A549 (cell line): ENCODE data around the gene CREB5. TPM values are rescaled to one million over a fixed set of nuclear protein-coding genes. Genes with fewer than 3 reads are reported as not detected.

ENCODE experiments used
- ATAC-seq, 2 experiments: fragments of 200-7000 bp in 1 of 2; fragments of >200 bp in 1 of 2; cut with Nextera tagmentation in 1 of 2; cut with Tn5 transposase in 1 of 2; 3 replicates each; pipeline versions ENCODE4 v1.8.0 to v1.9.1; 2018 to 2020; ENCODE audit warnings: mild to moderate bottlenecking in 1 of 2, moderate library complexity in 1 of 2
- CTCF ChIA-PET: fragments of 300-600 bp; sonication (Branson Sonifier 250); formaldehyde crosslinking; extraction: SDS; loops from one replicate; lab custom pipeline; 2021; ENCODE audit warnings: antibody characterized with exemption, inconsistent platforms; lab: Yijun Ruan, JAX
- POLR2A ChIA-PET: fragments of 350-600 bp; formaldehyde crosslinking; extraction: SDS; loops from one replicate; lab custom pipeline; 2021; ENCODE audit warnings: antibody characterized with exemption, inconsistent platforms; lab: Yijun Ruan, JAX
- DNase-seq, 2 experiments: peaks; one replicate each; pipeline versions ENCODE4 v3.0.0 to v3.0.0-alpha.2; 2011 to 2016; ENCODE audit warnings: low read depth in 1 of 2, low spot score in 1 of 2
- FAIRE-seq: peaks from 2 replicates; lab custom pipeline; 2011; peaks lifted over from hg19 to GRCh38; lab: Jason Lieb, UNC
- H3K27ac ChIP-seq, 2 experiments: fragments of >200 bp; sonication (Bioruptor Twin); formaldehyde crosslinking; 3 replicates each; pipeline ENCODE4 v1.5.1; 2016 to 2017
- H3K4me1 ChIP-seq: fragments of >200 bp; sonication (Bioruptor Twin); formaldehyde crosslinking; 3 replicates; pipeline ENCODE4 v1.6.1; 2016
- H3K4me2 ChIP-seq: fragments of >200 bp; sonication (Bioruptor Twin); formaldehyde crosslinking; 3 replicates; pipeline ENCODE4 v1.6.1; 2016
- H3K4me3 ChIP-seq: fragments of >200 bp; sonication (Bioruptor Twin); formaldehyde crosslinking; 3 replicates; pipeline ENCODE4 v1.5.1; 2016
- H3K9me3 ChIP-seq: fragments of >200 bp; sonication (Bioruptor Twin); formaldehyde crosslinking; 3 replicates; pipeline ENCODE4 v1.6.1; 2016
- ATOH8 ChIP-seq: fragments of 250-450 bp; sonication (Bioruptor Pico); IDR thresholded peaks from 2 replicates; pipeline ENCODE4 v1.5.0; 2020; ENCODE audit warnings: low read depth, mild to moderate bottlenecking, moderate library complexity
- BCL3 ChIP-seq: fragments of >200 bp; sonication (Bioruptor Twin); formaldehyde crosslinking; IDR thresholded peaks from 3 replicates; pipeline ENCODE4 v1.6.1; 2016
- CBX2 ChIP-seq: fragments of 200-600 bp; sonication (generic); IDR thresholded peaks from 2 replicates; pipeline ENCODE4 v1.6.1; 2016; ENCODE audit warnings: low read depth, mild to moderate bottlenecking, borderline replicate concordance
- CEBPB ChIP-seq, 2 experiments: fragments of >200 bp in 1 of 2; sonication (Bioruptor Twin) in 1 of 2; formaldehyde crosslinking in 1 of 2; IDR thresholded peaks; 2 replicates each; pipeline ENCODE4 v1.6.1; 2012 to 2016
- CHD2 ChIP-seq: fragments of 150-350 bp; IDR thresholded peaks from 2 replicates; pipeline ENCODE4 v1.6.1; 2014; ENCODE audit warnings: low read length; ENCODE audit not compliant: partially characterized antibody
- EP300 ChIP-seq, 2 experiments: fragments of >200 bp; sonication (Bioruptor Twin); formaldehyde crosslinking; IDR thresholded peaks; 2 replicates in 1 of 2; 3 replicates in 1 of 2; pipeline ENCODE4 v1.6.1; 2016 to 2017
- HDAC2 ChIP-seq: fragments of 200-600 bp; sonication (generic); IDR thresholded peaks from 2 replicates; pipeline ENCODE4 v1.6.1; 2016
- JUN ChIP-seq, 2 experiments: fragments of >200 bp; sonication (Bioruptor Twin); formaldehyde crosslinking; IDR thresholded peaks; 2 replicates in 1 of 2; 3 replicates in 1 of 2; pipeline ENCODE4 v1.6.1; 2016 to 2017
- KDM5A ChIP-seq: fragments of 200-600 bp; sonication (generic); IDR thresholded peaks from 2 replicates; pipeline ENCODE4 v1.6.1; 2016; ENCODE audit warnings: antibody characterized with exemption, mild to moderate bottlenecking
- MAX ChIP-seq: IDR thresholded peaks from 2 replicates; pipeline ENCODE4 v1.6.1; 2012
- NR3C1 ChIP-seq: fragments of >200 bp; sonication (Bioruptor Twin); formaldehyde crosslinking; IDR thresholded peaks from 3 replicates; pipeline ENCODE4 v1.6.1; 2017
- POLR2A ChIP-seq: IDR thresholded peaks from 2 replicates; pipeline ENCODE4 v1.6.1; 2012; ENCODE audit warnings: mild to moderate bottlenecking, low read length
- RAD21 ChIP-seq, 2 experiments: fragments of >200 bp in 1 of 2; sonication (Bioruptor Twin) in 1 of 2; formaldehyde crosslinking in 1 of 2; IDR thresholded peaks in 1 of 2; conservative IDR thresholded peaks in 1 of 2; 2 replicates in 1 of 2; 3 replicates in 1 of 2; pipeline ENCODE4 v1.6.1; 2012 to 2018; ENCODE audit warnings: inconsistent platforms in 1 of 2
- REST ChIP-seq: fragments of 200-600 bp; sonication (generic); IDR thresholded peaks from 2 replicates; pipeline ENCODE4 v1.6.1; 2016; ENCODE audit warnings: antibody characterized with exemption, mild to moderate bottlenecking, moderate library complexity
- RFX5 ChIP-seq: fragments of 450-650 bp; IDR thresholded peaks from 2 replicates; pipeline ENCODE4 v1.7.1; 2014; ENCODE audit warnings: antibody characterized with exemption, mild to moderate bottlenecking, moderate library complexity
- SMC3 ChIP-seq: fragments of >200 bp; sonication (Bioruptor Twin); formaldehyde crosslinking; IDR thresholded peaks from 3 replicates; pipeline ENCODE4 v1.6.1; 2018; ENCODE audit warnings: inconsistent platforms
- SREBF2 ChIP-seq: fragments of 450-650 bp; IDR thresholded peaks from 2 replicates; pipeline ENCODE4 v1.6.1; 2014; ENCODE audit warnings: mild to moderate bottlenecking, moderate library complexity
- TP53 ChIP-seq: fragments of 250-450 bp; sonication (Bioruptor Pico); IDR thresholded peaks from 2 replicates; pipeline ENCODE4 v1.5.0; 2021; ENCODE audit warnings: mild to moderate bottlenecking, moderate library complexity
- ZC3H11A ChIP-seq: fragments of 450-650 bp; IDR thresholded peaks from 2 replicates; pipeline ENCODE4 v1.6.1; 2014; ENCODE audit warnings: antibody characterized with exemption, mild to moderate bottlenecking
- ZSCAN20 ChIP-seq: fragments of 250-450 bp; sonication (Bioruptor Pico); IDR thresholded peaks from 2 replicates; pipeline ENCODE4 v1.8.0; 2022; ENCODE audit warnings: mild to moderate bottlenecking, moderate library complexity
- WGBS: methylation state at CpG from one replicate; pipeline ENCODE4 v1.1.6; 2017; ENCODE audit errors: missing lambda C conversion rate; 5-methylcytosine and 5-hydroxymethylcytosine counted together
- polyA plus RNA-seq, 4 experiments: library from polyadenylated mRNA; depleted of rRNA in 3 of 4; stranded (reverse); fragments of >200 nt; fragmentation: RNase III in 1 of 4; extraction: RNeasy Plus Mini Kit Qiagen cat#74134 plus additional on column Dnase treatment in 1 of 4; gene quantifications; 2 replicates in 3 of 4; 3 replicates in 1 of 4; pipeline ENCODE4 v1.2.3, GENCODE V29; 2011 to 2017

Gene CREB5
- polyA plus RNA-seq, 2 of the 4 experiments (the other 2 are of a cell fraction), result 0.61 to 1.5 TPM

DNA sequence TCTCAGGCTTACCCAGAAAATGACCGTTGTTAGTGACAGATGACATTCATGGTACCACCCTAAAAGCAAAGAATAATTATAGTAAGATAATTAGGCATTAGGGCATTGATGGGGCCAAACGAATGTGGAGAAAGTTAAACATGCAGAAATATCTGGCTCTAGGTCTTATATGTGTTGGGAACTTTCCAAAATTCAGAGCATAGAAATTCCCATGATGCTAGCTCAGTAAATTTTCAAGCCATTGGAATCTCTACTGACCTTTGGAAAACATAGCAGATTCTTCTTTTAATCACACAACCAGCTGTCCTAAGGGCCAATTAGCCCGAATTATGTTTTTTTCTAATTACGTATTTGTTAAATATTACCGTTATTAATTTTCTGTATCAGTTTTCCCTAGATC lies 136.1 kb downstream of the CREB5 start:
- DNase-seq (no peak), ATAC-seq (no peak), FAIRE-seq (no peak)
- CTCF ChIA-PET, result interaction anchor here (2.0 kb wide), 1 partner anchor 10 kb away, joined by 4 read pairs; no protein-coding TSS in a partner anchor
- Histone ChIP-seq H3K9me3 (peaks cover 15% of the 10 kb centered on the region), H3K4me1 (no peaks in the 10 kb centered on the region), H3K27ac (no peak overlapping the region), H3K4me3 (no peak overlapping the region)
- POLR2A ChIA-PET, result no interaction called here
- no peak for TF ChIP-seq JUN (IDR thresholded peaks at IDR 0.05)
- TF ChIP-seq, all 56 proteins: peak for 0
- H3K4me2 ChIP-seq, result no peak overlapping the region
- 20% methylated on average over 5 of the region's 5 CpGs for WGBS

DNA sequence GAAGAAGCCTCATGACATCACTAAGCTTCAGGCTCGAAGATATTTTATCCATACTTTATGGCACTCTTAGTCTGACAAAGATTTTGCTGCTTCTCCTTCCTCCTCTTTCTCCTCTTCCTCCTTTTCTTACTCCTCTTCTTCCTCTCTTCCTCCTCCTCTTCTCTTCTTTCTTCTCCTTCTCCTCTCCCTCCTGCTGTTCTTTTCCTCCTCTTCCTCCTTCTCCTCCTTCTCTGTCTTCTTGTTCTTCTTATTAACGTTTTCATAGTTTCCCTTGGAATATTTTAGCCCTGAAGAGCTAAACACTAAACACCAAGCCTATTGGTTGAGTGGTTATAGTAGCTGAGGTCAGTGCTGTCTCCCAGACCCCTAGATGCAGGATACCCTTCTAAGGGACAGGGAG lies 137.7 kb downstream of the CREB5 start:
- FAIRE-seq (no peak), DNase-seq (no peak), ATAC-seq (no peak)
- CTCF ChIA-PET, result no interaction called here
- H3K27ac ChIP-seq, result no peak overlapping the region
- no peak overlapping the region for H3K4me2 ChIP-seq
- POLR2A ChIA-PET, result no interaction called here
- no peak for TF ChIP-seq REST
- TF ChIP-seq CBX2, result no peak
- TF ChIP-seq RFX5, result no peak
- no peak for TF ChIP-seq TP53 (CRISPR knock-in tag)
- no peak for TF ChIP-seq SMC3
- no peak for TF ChIP-seq EP300 (IDR thresholded peaks at IDR 0.05)
- no peak for TF ChIP-seq ZC3H11A
- TF ChIP-seq HDAC2, result no peak
- no peak for TF ChIP-seq MAX
- TF ChIP-seq CHD2, result no peak
- TF ChIP-seq CEBPB (IDR thresholded peaks at IDR 0.05), result no peak
- no peak for TF ChIP-seq POLR2A
- no peak for TF ChIP-seq RAD21 (conservative IDR thresholded peaks at IDR 0.05 in 1 of 2, IDR thresholded peaks at IDR 0.05 in 1 of 2)
- no peak for TF ChIP-seq NR3C1
- TF ChIP-seq SREBF2, result no peak
- no peak for TF ChIP-seq KDM5A
- TF ChIP-seq BCL3, result no peak
- no peaks in the 10 kb centered on the region for H3K4me1 ChIP-seq
- WGBS, result 0% methylated on average over 2 of the region's 2 CpGs
- no peak overlapping the region for H3K4me3 ChIP-seq
- peaks cover 15% of the 10 kb centered on the region for H3K9me3 ChIP-seq

GRCh38 chr7:28550580-28551186 lies 138.4 kb downstream of the CREB5 start:
- Histone ChIP-seq H3K9me3 (peaks cover 14% of the 10 kb centered on the region), H3K27ac (no peak overlapping the region), H3K4me3 (no peak overlapping the region), H3K4me1 (no peaks in the 10 kb centered on the region), H3K4me2 (no peak overlapping the region)
- ATAC-seq (no peak), DNase-seq (no peak), FAIRE-seq (no peak)
- CTCF ChIA-PET, result no interaction called here
- TF ChIP-seq SMC3, result no peak
- no peak for TF ChIP-seq ZSCAN20 (CRISPR knock-in tag)
- TF ChIP-seq ATOH8 (CRISPR knock-in tag), result no peak
- POLR2A ChIA-PET, result no interaction called here
- 21% methylated on average over 7 of the region's 7 CpGs for WGBS
